Measurements from ENCODE around the gene TTC27. TPM values are rescaled to one million over a fixed set of nuclear protein-coding genes. Genes with fewer than 3 reads are reported as not detected.
A peak's percentile ranks its signal among the peaks of the same experiment; 100 is the strongest.

TTC27 gene
- total RNA-seq, 1 donor from 2014 or later: 12.2 TPM

GRCh38 chr2:32611771-32612170, 16.1 kb upstream of the TTC27 start:
- ATAC-seq: no peak

DNA sequence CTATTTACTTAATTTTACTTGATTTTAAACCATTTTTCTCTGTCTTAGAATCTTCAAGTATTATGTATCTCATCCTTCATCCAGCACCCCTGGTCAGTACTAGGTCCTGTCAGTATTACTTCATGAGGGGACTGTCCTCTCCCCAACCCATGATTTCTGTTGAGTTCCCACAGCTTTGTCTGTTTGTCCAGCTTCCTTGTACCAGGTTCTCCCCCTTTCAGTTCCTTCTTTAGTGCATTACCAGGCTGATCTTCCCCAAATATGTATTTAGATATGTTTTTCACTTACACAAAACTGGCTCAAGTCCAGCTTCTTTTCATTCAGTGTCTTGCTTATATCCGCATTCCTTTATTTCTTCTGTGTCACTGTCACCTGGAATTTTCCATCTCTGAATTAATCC, 13.8 kb upstream of the TTC27 start:
- no peak for TF ChIP-seq CTCF (IDR thresholded peaks at IDR 0.05)
- Histone ChIP-seq H3K9me3 (no peaks in the 10 kb centered on the region), H3K27me3 (ENCODE audit: low read depth) (no peaks in the 10 kb centered on the region), H3K36me3 (peaks cover 88% of the 10 kb centered on the region), H3K4me1 (no peaks in the 10 kb centered on the region), H3K4me3 (no peak overlapping the region), H3K27ac (no peak overlapping the region)
- peak in 1 of 2 donors; percentile 57 for ATAC-seq
- intact Hi-C loops (cut with DNase I): no loop called here
- DNase-seq: no peak

More at GRCh38 chr2:32611771-32612170, 16.1 kb upstream of the TTC27 start:
- no peak for DNase-seq
- Histone ChIP-seq H3K4me3 (no peak overlapping the region), H3K36me3 (peaks cover 90% of the 10 kb centered on the region), H3K9me3 (no peaks in the 10 kb centered on the region), H3K27me3 (ENCODE audit: low read depth) (no peaks in the 10 kb centered on the region), H3K4me1 (no peaks in the 10 kb centered on the region), H3K27ac (no peak overlapping the region)
- intact Hi-C loops (cut with DNase I): no loop called here
- TF ChIP-seq CTCF (IDR thresholded peaks at IDR 0.05): no peak

GRCh38 chr2:32617599-32618189, 10.2 kb upstream of the TTC27 start:
- peaks cover 65% of the 10 kb centered on the region for H3K36me3 ChIP-seq
- intact Hi-C loops (cut with DNase I): no loop called here
- H3K27ac ChIP-seq: no peak overlapping the region
- H3K27me3 ChIP-seq (ENCODE audit: low read depth): no peaks in the 10 kb centered on the region
- H3K4me3 ChIP-seq: no peak overlapping the region
- ATAC-seq: peak in 1 of 2 donors; percentile 58
- TF ChIP-seq CTCF (IDR thresholded peaks at IDR 0.05): no peak
- DNase-seq: no peak
- H3K4me1 ChIP-seq: peaks cover 6% of the 10 kb centered on the region
- H3K9me3 ChIP-seq: no peaks in the 10 kb centered on the region

DNA sequence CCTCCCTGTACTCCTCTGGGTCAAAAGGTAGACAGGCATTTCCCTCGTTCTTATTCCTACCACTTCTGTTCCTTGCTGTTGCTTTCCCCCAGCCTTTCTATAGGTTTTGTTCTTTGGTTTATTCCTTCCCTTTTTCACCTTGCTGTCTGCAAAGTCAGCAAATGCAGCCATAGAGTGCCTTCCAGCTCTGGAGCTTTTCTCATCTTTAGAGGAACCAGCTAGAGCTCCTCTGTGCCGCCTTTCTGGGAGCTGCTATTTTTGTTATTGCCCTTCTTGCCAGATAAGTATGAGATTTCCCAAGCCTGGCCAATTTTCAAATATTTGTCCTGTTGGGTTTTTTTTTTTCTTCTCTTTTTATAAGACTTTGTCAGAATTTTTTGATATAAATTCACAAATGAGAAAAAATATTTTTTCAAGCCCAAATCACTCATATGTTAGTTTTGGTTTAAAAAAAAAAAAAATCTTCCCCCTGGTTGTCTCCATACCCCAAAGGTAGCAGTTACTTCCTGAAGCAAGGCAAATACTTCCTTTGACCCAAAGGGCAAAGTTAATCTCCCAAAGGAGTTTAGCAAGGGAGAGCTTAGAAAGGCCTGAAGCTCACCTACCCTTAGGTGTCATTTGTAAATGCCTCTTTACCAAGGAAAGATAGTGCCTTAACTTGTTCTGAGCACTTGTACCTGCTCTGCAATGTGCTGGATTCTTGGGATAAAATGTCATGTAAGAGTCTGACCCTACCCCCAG, 5.1 kb upstream of the TTC27 start:
- DNase-seq (no peak), ATAC-seq (no peak)
- Histone ChIP-seq H3K9me3 (no peaks in the 10 kb centered on the region), H3K4me1 (peaks cover 16% of the 10 kb centered on the region), H3K27ac (no peak overlapping the region), H3K27me3 (ENCODE audit: low read depth) (no peaks in the 10 kb centered on the region), H3K4me3 (no peak overlapping the region), H3K36me3 (peaks cover 23% of the 10 kb centered on the region)
- TF ChIP-seq CTCF (IDR thresholded peaks at IDR 0.05): no peak
- intact Hi-C loops (cut with DNase I): no loop called here

- H3K4me3 ChIP-seq: no peak overlapping the region
- H3K27ac ChIP-seq: no peak overlapping the region
- intact Hi-C loops (cut with DNase I): no loop called here
- no peaks in the 10 kb centered on the region for H3K27me3 ChIP-seq (ENCODE audit: low read depth)
- no peak for TF ChIP-seq CTCF (IDR thresholded peaks at IDR 0.05)
- no peaks in the 10 kb centered on the region for H3K9me3 ChIP-seq
- H3K4me1 ChIP-seq: peaks cover 16% of the 10 kb centered on the region
- ATAC-seq (no peak), DNase-seq (no peak)
- peaks cover 17% of the 10 kb centered on the region for H3K36me3 ChIP-seq
These were observed 4.5 kb upstream of the TTC27 start for GRCh38 chr2:32623311-32623706.
